Measurements from ENCODE around the gene RAB11FIP3.

RAB11FIP3 gene

DNA sequence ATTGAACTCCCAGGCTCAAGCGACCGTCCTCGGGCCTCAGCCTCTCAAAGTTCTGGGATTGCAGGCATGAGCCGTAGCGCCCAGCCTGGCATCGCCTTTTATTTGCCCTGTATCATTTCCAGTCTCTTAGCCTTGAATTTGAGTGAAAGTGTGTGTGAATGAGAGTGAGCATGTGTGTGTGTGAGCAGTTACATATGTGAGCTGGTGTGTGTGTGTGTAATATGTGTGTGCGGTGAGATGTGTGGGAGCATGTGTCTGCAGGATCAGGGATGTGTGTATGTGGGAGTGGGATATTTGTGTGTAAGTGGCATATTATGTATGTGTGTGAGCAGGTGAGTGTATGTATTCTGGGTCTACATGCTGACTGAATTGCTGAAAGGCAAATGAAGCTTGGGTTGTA is 5.5 kb downstream of the RAB11FIP3 start:
- TF ChIP-seq GATA2 (IDR thresholded peaks at IDR 0.05; ENCODE audit: low read depth, low read length) (no peak), GATA3 (IDR thresholded peaks at IDR 0.05; ENCODE audit: low read depth, low read length) (no peak)

DNA sequence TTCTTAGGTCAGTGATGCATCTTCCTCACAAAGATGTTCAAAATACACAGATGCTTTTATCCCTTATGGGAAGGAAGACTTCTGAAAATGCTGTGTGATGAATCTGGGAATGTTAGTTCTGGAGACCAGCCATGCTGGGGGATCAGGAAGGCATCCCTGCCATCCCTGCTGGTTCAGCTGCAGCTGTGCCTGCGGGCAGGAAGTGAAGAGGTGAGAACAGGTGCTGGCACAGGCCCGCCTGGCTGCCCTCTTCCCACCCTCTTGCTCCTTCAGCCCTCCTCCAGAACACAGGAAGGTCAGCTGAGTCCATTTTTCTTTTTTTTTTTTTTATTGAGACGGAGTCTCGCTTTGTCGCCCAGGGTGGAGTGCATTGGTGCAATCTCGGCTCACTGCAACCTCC is 15.2 kb downstream of the RAB11FIP3 start:
- TF ChIP-seq GATA3 (IDR thresholded peaks at IDR 0.05; ENCODE audit: low read depth, low read length) (no peak), GATA2 (IDR thresholded peaks at IDR 0.05; ENCODE audit: low read depth, low read length) (no peak)

DNA sequence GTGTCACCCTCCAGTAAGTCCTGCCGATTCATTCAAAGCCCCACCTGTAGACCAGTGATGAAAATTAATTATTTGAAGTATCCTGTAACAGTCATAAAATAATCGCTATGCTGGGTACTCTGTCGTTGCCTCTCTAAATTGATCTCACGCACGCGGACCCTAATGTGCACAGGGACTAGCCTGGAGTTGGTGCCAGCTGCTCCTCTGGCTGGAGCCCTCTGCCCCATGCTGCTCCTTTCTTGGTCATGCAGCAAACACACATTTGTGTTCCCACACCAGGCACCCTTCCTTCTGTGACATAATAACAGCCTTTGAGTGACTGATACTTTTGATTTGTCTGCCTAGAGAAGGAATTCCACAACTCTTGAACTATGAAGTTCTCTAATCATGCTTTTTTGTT is 16.0 kb downstream of the RAB11FIP3 start:
- TF ChIP-seq GATA2 (IDR thresholded peaks at IDR 0.05; ENCODE audit: low read depth, low read length) (no peak), GATA3 (IDR thresholded peaks at IDR 0.05; ENCODE audit: low read depth, low read length) (no peak)

DNA sequence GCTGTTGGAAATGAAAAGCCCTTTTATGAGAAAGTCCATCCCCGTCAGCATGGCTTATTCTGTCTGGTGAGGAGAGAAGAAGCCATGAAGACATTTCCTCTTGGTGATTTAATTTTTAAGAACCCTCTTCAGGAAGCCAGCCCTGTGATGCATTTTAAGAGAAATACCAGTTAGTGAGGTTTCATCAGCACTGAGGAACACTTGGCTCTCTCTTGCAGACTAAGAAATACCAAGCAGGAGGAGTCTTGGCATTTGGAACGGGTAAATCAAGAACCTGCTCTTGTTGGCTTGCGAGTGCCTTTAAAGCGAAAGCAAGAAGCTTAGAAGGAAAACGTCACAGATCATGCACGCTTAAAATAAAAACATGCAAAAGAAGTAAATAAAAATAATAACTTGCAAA is 17.5 kb downstream of the RAB11FIP3 start:
- TF ChIP-seq GATA3 (IDR thresholded peaks at IDR 0.05; ENCODE audit: low read depth, low read length), result no peak
- no peak for TF ChIP-seq GATA2 (IDR thresholded peaks at IDR 0.05; ENCODE audit: low read depth, low read length)

DNA sequence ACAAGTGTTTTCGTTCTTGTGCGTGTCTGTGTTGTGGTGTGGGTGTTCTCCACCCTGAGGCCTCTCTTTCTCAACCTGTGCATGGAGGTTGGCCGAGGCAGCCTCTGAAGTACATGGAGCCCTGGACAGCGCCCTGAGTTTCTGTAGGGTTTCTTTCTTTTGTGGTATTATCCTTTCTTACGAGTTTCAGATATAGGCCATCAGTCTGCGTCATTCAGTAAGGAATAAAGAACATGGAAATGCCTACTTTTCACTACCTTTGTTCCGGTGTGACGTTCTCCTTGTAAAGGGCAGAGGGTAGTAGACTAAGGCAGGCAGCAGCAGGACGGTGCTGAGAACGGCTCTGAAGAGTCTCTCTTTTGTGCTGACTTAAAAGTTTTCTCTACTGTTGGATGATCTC is 18.6 kb downstream of the RAB11FIP3 start:
- TF ChIP-seq GATA2 (IDR thresholded peaks at IDR 0.05; ENCODE audit: low read depth, low read length) (no peak), GATA3 (IDR thresholded peaks at IDR 0.05; ENCODE audit: low read depth, low read length) (no peak)

DNA sequence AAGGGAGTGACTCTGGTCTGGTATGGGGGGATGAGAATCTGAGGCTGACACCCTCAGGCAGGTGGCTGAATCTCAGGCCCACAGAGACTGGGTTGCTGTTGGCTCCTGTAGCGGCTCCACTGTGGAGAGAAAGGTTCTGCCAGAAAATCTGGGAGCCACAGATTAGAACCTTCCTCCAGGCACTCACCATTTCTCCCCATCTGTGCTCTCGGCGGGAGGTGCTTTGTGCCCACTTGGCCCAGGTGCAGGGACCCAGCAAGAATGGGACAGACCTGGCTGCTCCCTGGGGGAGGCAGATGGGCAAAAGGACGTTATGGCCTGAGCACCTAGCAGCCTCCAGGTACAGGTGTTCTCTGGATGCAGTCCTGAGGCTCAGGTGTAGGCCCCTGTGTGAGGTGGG is 20.1 kb downstream of the RAB11FIP3 start:
- TF ChIP-seq GATA3 (IDR thresholded peaks at IDR 0.05; ENCODE audit: low read depth, low read length), result no peak
- no peak for TF ChIP-seq GATA2 (IDR thresholded peaks at IDR 0.05; ENCODE audit: low read depth, low read length)

DNA sequence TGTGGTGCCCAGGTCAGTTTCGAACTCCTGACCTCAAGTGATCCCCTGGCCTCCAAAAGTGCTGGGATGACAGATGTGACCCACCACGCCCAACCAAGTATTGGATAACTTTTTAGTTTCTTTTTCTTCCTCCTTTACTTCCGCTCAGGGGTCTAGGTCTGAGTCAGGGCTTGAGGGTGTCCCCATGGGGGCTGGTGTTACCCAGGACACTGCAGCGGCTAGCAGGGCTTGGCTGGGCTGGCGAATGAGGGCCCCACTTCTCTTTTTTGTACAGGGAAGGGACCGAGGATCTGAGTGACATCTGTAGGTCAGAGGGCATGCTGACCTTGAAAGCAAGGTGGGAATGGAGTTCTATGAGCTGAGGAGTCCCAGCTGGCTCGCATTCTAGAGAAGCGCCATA is 24.9 kb downstream of the RAB11FIP3 start:
- TF ChIP-seq GATA3 (IDR thresholded peaks at IDR 0.05; ENCODE audit: low read depth, low read length), result no peak
- no peak for TF ChIP-seq GATA2 (IDR thresholded peaks at IDR 0.05; ENCODE audit: low read depth, low read length)

DNA sequence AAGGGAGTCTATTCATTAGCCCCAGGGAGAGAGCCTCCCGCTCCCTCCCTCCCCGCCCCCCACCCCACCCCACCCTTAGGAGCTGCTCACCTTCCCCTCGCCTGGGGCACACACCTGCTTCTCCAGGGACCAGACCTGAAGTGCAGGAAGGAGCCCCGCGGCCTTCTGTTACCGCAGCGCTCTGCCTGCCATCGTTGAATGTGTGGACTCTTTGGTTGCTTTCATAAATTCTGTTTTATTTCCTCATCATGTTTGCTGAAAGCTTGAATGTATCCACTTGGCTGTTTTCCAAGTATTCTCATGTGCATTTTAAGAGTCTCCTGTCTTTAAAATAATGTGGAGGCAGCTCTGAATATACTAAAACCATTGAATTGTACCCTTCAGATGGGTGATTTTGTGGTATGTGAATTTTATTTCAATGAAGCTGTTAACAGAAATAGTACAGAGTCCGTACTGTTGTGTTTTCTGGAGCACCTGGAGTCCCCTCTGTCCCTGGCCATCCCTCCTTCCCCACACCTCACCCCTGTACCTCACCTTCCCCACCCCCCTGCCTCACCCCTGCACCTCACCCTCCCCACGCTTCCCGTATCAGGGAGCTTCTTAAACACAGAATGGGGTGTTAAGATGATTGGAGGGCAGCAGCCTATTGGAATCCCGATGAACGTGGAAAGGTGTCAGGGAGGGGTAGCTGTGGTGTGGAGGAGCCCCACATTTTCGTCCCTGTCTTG is 25.5 kb downstream of the RAB11FIP3 start:
- TF ChIP-seq GATA2 (IDR thresholded peaks at IDR 0.05; ENCODE audit: low read depth, low read length), result no peak
- TF ChIP-seq GATA3 (IDR thresholded peaks at IDR 0.05; ENCODE audit: low read depth, low read length), result no peak

DNA sequence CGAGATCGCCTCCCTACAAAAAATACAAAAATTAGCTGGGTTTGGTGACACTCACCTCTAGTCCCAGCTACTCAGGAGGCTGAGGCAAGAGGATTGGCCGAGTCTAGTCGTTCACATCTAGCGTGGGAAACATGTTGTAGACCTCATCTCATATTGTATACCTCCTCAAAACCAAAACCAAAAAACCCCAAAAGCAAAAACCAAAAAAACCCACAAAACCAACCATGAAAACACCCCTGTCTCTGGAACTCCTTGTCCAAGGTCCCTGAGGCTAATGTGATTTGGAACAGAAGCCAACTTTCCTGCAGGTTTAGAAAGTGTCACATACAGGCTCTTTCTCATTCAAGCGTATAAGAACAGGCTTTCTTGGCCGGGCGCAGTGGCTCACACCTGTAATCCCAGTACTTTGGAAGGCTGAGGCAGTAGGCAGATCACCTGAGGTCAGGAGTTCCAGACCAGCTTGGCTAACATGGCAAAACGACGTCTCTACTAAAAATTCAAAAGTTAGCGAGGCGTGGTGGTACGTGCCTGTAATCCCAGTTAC is 29.0 kb downstream of the RAB11FIP3 start:
- TF ChIP-seq GATA3 (IDR thresholded peaks at IDR 0.05; ENCODE audit: low read depth, low read length) (no peak), GATA2 (IDR thresholded peaks at IDR 0.05; ENCODE audit: low read depth, low read length) (no peak)

DNA sequence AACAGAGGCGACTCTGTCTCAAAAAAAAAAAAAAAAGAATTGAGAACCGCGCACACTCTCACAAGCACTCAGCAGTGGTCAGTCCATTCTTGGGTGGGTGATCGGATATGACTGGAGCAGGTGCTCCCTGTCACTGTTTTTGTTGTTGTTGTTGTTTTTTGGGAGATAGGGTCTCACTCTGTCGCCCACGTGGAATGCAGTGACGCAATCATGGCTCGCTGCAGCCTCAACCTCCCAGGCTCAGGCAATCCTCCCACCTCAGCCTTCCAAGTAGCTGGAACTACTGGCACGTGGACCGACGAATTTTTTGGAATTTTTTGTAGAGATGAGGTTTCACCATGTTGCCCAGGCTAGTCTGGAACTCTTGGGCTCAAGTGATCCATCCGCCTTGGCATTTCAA is 30.0 kb downstream of the RAB11FIP3 start:
- TF ChIP-seq GATA2 (IDR thresholded peaks at IDR 0.05; ENCODE audit: low read depth, low read length), result no peak

DNA sequence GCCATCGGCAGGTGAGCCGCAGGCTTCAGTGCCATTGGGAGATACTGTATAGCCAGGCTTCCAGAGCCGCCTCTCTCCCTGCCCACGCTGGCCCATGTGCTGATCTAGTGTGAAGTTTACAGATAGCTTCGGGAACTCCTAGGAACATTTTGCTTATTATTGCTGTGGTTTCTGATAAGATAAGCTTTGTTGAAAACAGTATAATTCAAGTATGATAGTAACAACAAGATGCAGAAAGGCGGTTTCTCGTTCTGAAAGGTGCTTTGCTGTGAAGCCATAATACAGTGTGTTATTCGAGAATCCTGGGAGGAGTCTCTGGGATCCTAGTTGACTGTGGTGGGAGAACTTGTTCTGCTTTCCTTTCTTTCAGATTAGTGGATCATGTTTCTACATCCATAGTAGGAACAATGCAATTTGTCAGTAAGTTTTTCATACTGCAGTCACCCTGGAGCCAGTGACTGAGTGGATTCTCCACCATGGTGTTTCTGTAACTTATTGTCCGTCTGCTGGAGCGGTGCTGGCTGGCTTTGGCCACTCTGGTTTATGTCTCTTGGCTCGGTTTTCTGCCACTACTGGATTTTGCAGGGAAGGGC is 31.5 kb downstream of the RAB11FIP3 start:
- TF ChIP-seq GATA3 (IDR thresholded peaks at IDR 0.05; ENCODE audit: low read depth, low read length) (no peak), GATA2 (IDR thresholded peaks at IDR 0.05; ENCODE audit: low read depth, low read length) (no peak)

DNA sequence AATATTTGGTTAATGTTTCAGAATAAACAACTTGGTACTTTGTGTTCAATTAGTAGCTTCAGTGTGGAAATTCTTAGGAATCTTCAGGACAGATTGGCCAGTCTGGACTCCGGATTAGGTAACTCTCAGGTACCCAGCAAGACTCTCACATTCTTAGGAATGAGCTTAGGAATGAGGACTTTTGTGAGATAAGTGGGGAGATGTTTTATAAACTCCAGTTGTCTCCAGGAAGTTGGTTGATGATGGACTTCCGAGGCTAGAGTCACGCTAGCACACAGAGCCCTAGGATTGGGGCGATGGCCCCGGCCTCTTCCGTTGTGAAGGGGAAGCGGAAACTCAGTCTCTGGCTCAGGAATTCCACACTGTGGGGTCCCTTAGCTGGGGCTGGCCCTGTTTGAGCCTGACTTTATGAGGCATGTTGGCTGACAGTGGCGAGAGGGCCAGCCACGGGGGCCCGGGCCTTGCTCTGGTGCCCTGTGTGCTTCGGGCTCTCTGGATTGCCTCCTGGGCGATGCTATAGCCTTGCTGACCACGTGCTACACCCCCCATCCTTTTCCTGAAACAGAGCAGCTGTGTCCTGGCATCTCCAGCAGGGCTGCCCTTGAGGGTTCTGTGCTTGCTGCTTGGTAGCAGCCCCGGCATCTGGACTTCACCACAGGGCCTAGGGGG is 32.4 kb downstream of the RAB11FIP3 start:
- no peak for TF ChIP-seq GATA3 (IDR thresholded peaks at IDR 0.05; ENCODE audit: low read depth, low read length)
- no peak for TF ChIP-seq GATA2 (IDR thresholded peaks at IDR 0.05; ENCODE audit: low read depth, low read length)

DNA sequence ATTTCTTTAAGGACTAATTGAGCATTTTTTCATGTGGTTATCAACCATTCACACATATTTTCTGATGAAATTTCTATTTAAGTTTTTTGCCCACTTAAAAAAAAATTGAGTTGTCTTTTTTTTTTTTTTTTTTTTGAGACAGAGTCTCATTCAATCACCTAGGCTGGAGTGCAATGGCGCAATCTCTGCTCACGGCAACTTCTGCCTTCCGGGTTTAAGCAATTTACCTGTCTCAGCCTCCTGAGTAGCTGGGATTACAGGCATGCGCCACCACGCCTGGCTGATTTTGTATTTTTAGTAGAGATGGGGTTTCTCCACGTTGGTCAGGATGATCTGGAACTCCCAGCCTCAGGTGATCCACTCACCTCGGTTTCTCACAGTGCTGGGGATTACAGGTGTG is 34.3 kb downstream of the RAB11FIP3 start:
- TF ChIP-seq GATA2 (IDR thresholded peaks at IDR 0.05; ENCODE audit: low read depth, low read length), result no peak
- TF ChIP-seq GATA3 (IDR thresholded peaks at IDR 0.05; ENCODE audit: low read depth, low read length), result no peak

DNA sequence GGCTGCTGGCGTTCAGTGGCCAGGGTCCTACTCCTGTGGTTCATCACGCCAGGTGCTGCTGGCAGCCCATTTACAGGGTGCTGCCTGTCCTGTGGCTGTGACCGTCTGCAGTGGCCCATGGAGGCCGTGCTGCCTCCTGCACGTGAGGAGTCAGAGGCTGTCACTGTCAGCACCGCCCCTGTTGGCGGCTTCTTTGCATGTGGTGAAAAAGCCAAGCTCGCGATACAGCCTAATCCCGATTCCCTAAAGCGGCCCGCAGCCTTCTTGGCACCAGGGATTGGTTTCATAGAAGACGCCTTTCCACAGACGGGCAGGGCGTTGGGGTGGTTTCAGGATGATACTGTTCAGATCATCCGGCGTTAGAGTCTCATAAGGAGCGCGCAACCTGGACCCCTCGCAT is 35.3 kb downstream of the RAB11FIP3 start:
- TF ChIP-seq GATA3 (IDR thresholded peaks at IDR 0.05; ENCODE audit: low read depth, low read length), result no peak
- TF ChIP-seq GATA2 (IDR thresholded peaks at IDR 0.05; ENCODE audit: low read depth, low read length), result no peak

DNA sequence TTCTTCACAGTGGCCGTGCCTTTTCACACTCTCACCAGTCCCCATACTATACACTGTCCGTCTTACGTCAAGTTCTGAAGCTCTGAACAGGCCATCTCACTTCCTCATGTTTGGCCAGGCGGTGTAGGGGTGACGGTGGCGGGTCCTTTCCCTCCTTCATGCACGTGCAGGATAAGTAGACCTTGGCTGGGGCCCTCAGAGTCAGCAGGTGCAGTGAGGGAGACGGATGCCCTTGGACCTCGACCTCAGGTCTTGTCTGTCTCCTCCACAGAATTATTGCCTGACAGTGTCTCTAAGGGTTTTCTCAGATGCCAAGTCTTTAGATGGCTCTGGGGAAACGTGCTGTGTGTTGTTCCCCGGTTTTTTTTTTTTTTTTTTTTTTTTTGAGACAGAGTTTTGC is 37.6 kb downstream of the RAB11FIP3 start:
- TF ChIP-seq GATA3 (IDR thresholded peaks at IDR 0.05; ENCODE audit: low read depth, low read length) (no peak), GATA2 (IDR thresholded peaks at IDR 0.05; ENCODE audit: low read depth, low read length) (no peak)
